Endodermal cell (in vitro differentiated cells): ENCODE measurements around the gene PCYT1A. TPM values are rescaled to one million over a fixed set of nuclear protein-coding genes. Genes with fewer than 3 reads are reported as not detected.

Experiments
- DNase-seq: peaks from one replicate; pipeline ENCODE4 v3.0.0-alpha.2; 2017
- H3K27ac ChIP-seq: 2 replicates; pipeline ENCODE4 v1.5.1; 2013; ENCODE audit warnings: mild to moderate bottlenecking, low read depth, low read length, moderate library complexity
- H3K27me3 ChIP-seq: 2 replicates; pipeline ENCODE4 v1.6.1; 2013; ENCODE audit warnings: mild to moderate bottlenecking, low read length, moderate library complexity; ENCODE audit not compliant: insufficient read depth, control insufficient read depth, poor library complexity, severe bottlenecking
- H3K36me3 ChIP-seq: 2 replicates; pipeline ENCODE4 v1.7.0; 2013; ENCODE audit warnings: mild to moderate bottlenecking, low read length, moderate library complexity; ENCODE audit not compliant: control insufficient read depth, insufficient read depth
- H3K4me1 ChIP-seq: one replicate; pipeline ENCODE4 v1.7.0; 2013; ENCODE audit warnings: low read length; ENCODE audit not compliant: control insufficient read depth, insufficient read depth
- H3K4me3 ChIP-seq: 2 replicates; pipeline ENCODE4 v1.5.1; 2013; ENCODE audit warnings: mild to moderate bottlenecking, low read length, moderate library complexity
- H3K9ac ChIP-seq: 2 replicates; pipeline ENCODE4 v1.6.1; 2013; ENCODE audit warnings: mild to moderate bottlenecking, low read length, moderate library complexity; ENCODE audit not compliant: poor library complexity, severe bottlenecking; ENCODE audit errors: extremely low read depth
- H3K9me3 ChIP-seq: 2 replicates; pipeline ENCODE4 v1.6.1; 2013; ENCODE audit warnings: mild to moderate bottlenecking, low read length, moderate library complexity; ENCODE audit not compliant: control insufficient read depth
- H3K27ac Mint-ChIP-seq: 2 replicates; pipeline ENCODE4 v1.8.0; 2020; ENCODE audit warnings: mixed read lengths
- H3K27me3 Mint-ChIP-seq: 2 replicates; pipeline ENCODE4 v1.8.0; 2021; ENCODE audit warnings: mild to moderate bottlenecking, mixed read lengths; ENCODE audit not compliant: insufficient read depth
- H3K36me3 Mint-ChIP-seq: 2 replicates; pipeline ENCODE4 v1.8.0; 2020; ENCODE audit warnings: low read depth, mixed read lengths
- H3K4me1 Mint-ChIP-seq: 2 replicates; pipeline ENCODE4 v1.8.0; 2020; ENCODE audit warnings: mixed read lengths
- H3K4me3 Mint-ChIP-seq: 2 replicates; pipeline ENCODE4 v1.8.0; 2020; ENCODE audit warnings: mild to moderate bottlenecking, moderate library complexity, mixed read lengths
- H3K9me3 Mint-ChIP-seq: 2 replicates; pipeline ENCODE4 v1.8.0; 2020; ENCODE audit warnings: mild to moderate bottlenecking, mixed read lengths
- WGBS, 2 experiments: methylation state at CpG; one replicate each; pipeline versions ENCODE4 v1.1.5 to v1.1.7; 2013; ENCODE audit warnings: missing lambda C conversion rate in 2 of 2, mixed read lengths in 1 of 2; ENCODE audit not compliant: insufficient coverage in 1 of 2, insufficient read length in 1 of 2; 5-methylcytosine and 5-hydroxymethylcytosine counted together
- total RNA-seq, 2 donors: library from RNA; stranded (reverse); fragmentation: NEBNext Ultra II Directional in 1 of 2; extraction: Animal tissue kit (Norgen Biotek cat#: 25700) in 1 of 2; gene quantifications; 2 replicates in 1 of 2; 3 replicates in 1 of 2; pipeline ENCODE4 v1.2.1, GENCODE V29; 2021
- TF ChIP-seq, protein P1 (sequence below): fragments of 200-600 bp; sonication (generic); conservative IDR thresholded peaks from 2 replicates; pipeline ENCODE4 v1.5.0; 2021; ENCODE audit warnings: antibody characterized with exemption, mild to moderate bottlenecking

Gene PCYT1A
- total RNA-seq, 2 donors from 2014 or later = 30.2 to 32.5 TPM

DNA sequence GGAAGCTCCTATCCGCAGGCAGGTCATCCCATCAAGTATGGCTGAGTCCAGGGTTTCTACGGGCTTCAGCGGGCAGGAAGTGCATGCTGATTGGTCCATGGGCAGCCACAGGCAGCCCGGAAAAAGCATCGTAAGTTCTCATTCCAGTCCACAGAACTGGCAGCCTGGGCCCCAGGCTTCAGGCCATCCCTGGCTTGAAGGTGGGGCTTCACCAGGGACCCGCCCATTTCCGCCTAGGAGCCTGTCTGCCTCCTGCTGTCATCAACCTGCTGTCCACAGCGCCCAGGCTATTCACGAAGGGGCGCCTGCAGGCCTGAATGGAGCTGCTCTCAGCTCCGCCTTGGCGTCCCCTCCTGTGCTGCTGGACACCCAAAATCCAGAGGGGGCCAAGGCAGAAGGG, 13.9 kb downstream of the PCYT1A start:
- Histone ChIP-seq H3K36me3 (peaks cover 43% of the 10 kb centered on the region), H3K9me3 (peaks cover 42% of the 10 kb centered on the region), H3K9ac (no peak overlapping the region), H3K27me3 (no peaks in the 10 kb centered on the region), H3K27ac (no peak overlapping the region), H3K4me1 (no peaks in the 10 kb centered on the region), H3K4me3 (no peak overlapping the region)
- no peaks in the 10 kb centered on the region for H3K27me3 Mint-ChIP-seq
- no peak overlapping the region for H3K27ac Mint-ChIP-seq
- H3K9me3 Mint-ChIP-seq = peaks cover 12% of the 10 kb centered on the region
- H3K4me3 Mint-ChIP-seq = no peak overlapping the region
- H3K36me3 Mint-ChIP-seq = peaks cover 37% of the 10 kb centered on the region
- WGBS, 2 experiments = 93 to 95% methylated on average over 8 to 12 of the region's 12 CpGs
- DNase-seq = peak; percentile 94
- no peaks in the 10 kb centered on the region for H3K4me1 Mint-ChIP-seq
- TF ChIP-seq, protein P1, sequence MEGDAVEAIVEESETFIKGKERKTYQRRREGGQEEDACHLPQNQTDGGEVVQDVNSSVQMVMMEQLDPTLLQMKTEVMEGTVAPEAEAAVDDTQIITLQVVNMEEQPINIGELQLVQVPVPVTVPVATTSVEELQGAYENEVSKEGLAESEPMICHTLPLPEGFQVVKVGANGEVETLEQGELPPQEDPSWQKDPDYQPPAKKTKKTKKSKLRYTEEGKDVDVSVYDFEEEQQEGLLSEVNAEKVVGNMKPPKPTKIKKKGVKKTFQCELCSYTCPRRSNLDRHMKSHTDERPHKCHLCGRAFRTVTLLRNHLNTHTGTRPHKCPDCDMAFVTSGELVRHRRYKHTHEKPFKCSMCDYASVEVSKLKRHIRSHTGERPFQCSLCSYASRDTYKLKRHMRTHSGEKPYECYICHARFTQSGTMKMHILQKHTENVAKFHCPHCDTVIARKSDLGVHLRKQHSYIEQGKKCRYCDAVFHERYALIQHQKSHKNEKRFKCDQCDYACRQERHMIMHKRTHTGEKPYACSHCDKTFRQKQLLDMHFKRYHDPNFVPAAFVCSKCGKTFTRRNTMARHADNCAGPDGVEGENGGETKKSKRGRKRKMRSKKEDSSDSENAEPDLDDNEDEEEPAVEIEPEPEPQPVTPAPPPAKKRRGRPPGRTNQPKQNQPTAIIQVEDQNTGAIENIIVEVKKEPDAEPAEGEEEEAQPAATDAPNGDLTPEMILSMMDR = no peak

DNA sequence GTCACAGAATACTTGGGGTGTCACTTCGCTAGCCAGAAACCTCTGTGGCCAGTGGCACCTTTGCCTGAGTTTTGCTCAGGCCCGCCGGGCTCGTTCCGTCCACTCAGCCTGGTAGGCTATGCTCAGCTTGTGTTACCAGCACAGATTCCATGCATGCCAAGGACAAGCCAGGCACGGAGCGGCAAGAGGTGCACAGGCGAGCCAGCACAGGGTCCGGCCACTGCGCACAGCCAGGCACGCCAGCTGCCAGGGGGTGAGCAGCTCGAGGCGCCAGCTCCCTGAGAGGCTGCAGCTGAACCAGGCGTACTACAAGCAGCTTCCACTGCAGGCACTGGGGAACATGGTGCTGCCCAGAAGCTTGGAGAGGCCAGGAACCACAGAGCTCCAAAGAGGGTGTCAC, 14.7 kb downstream of the PCYT1A start:
- TF ChIP-seq, protein P1 = no peak
- Histone ChIP-seq H3K27ac (no peak overlapping the region), H3K36me3 (peaks cover 51% of the 10 kb centered on the region), H3K4me1 (no peaks in the 10 kb centered on the region), H3K9ac (no peak overlapping the region), H3K27me3 (no peaks in the 10 kb centered on the region), H3K4me3 (no peak overlapping the region), H3K9me3 (peaks cover 42% of the 10 kb centered on the region)
- Mint-ChIP-seq H3K27ac (no peak overlapping the region), H3K27me3 (no peaks in the 10 kb centered on the region), H3K4me1 (no peaks in the 10 kb centered on the region), H3K9me3 (peaks cover 12% of the 10 kb centered on the region), H3K4me3 (no peak overlapping the region), H3K36me3 (peaks cover 42% of the 10 kb centered on the region)
- WGBS, 2 experiments = 96 to 99% methylated on average over 9 to 14 of the region's 14 CpGs
- no peak for DNase-seq

DNA sequence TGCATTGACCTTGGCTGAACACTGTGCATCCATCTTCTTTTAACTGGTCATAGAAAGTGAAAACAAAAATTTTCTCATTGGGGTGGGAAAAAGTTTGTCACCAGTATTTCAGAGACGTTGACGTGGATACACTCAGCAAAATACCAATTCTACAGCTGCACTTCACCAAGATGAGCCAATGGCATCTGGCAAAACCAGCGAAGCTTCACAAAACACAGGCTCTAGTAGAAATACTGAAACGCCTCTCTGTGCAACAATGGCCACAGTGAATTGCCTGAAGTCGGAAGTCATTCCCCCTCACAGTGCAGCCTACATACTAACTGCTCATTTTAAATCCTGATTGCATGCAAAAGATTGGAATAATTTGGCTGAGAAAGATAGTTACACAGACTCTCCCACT, 17.0 kb downstream of the PCYT1A start:
- TF ChIP-seq, protein P1 = no peak
- Histone ChIP-seq H3K36me3 (peaks cover 66% of the 10 kb centered on the region), H3K9me3 (peaks cover 42% of the 10 kb centered on the region), H3K4me1 (no peaks in the 10 kb centered on the region), H3K4me3 (no peak overlapping the region), H3K27me3 (no peaks in the 10 kb centered on the region), H3K27ac (no peak overlapping the region), H3K9ac (no peak overlapping the region)
- Mint-ChIP-seq H3K27me3 (no peaks in the 10 kb centered on the region), H3K36me3 (peaks cover 61% of the 10 kb centered on the region), H3K9me3 (peaks cover 12% of the 10 kb centered on the region), H3K4me1 (no peaks in the 10 kb centered on the region), H3K27ac (no peak overlapping the region), H3K4me3 (no peak overlapping the region)
- no peak for DNase-seq
- 89 to 97% methylated on average over 4 to 5 of the region's 5 CpGs for WGBS, 2 experiments
